Osteocyte (in vitro differentiated cells): ENCODE measurements around the gene ATG14. TPM values are rescaled to one million over a fixed set of nuclear protein-coding genes. Genes with fewer than 3 reads are reported as not detected.

Experiments
- DNase-seq: peaks from one replicate; pipeline ENCODE4 v3.0.0; 2021; ENCODE audit warnings: mixed read lengths; ENCODE audit not compliant: unreplicated experiment; ENCODE audit errors: extremely low spot score
- H3K27ac Mint-ChIP-seq: one replicate; pipeline ENCODE4 v1.8.0; 2021; ENCODE audit warnings: mild to moderate bottlenecking, mixed read lengths; ENCODE audit not compliant: unreplicated experiment
- H3K27me3 Mint-ChIP-seq: one replicate; pipeline ENCODE4 v1.8.0; 2021; ENCODE audit warnings: mixed read lengths; ENCODE audit not compliant: unreplicated experiment
- H3K36me3 Mint-ChIP-seq: one replicate; pipeline ENCODE4 v1.8.0; 2021; ENCODE audit warnings: mixed read lengths; ENCODE audit not compliant: unreplicated experiment
- H3K4me1 Mint-ChIP-seq: one replicate; pipeline ENCODE4 v1.8.0; 2021; ENCODE audit warnings: mixed read lengths; ENCODE audit not compliant: unreplicated experiment
- H3K4me3 Mint-ChIP-seq: one replicate; pipeline ENCODE4 v1.8.0; 2021; ENCODE audit warnings: mild to moderate bottlenecking, moderate library complexity, mixed read lengths; ENCODE audit not compliant: unreplicated experiment
- H3K9me3 Mint-ChIP-seq: one replicate; pipeline ENCODE4 v1.8.0; 2021; ENCODE audit warnings: mixed read lengths; ENCODE audit not compliant: unreplicated experiment
- CTCF ChIP-seq: fragments of 200-600 bp; sonication (generic); IDR thresholded peaks from 2 replicates; pipeline ENCODE4 v1.5.0; 2021; ENCODE audit warnings: antibody characterized with exemption, mild to moderate bottlenecking, moderate library complexity
- total RNA-seq: library from RNA; stranded (reverse); gene quantifications from 2 replicates; pipeline ENCODE4 v1.2.1, GENCODE V29; 2021

ATG14 gene
- total RNA-seq, 1 donor from 2014 or later = 13.8 TPM

GRCh38 chr14:55440385-55440784 lies 28.8 kb upstream of the ATG14 start, which contains the start of gene TBPL2:
TBPL2 (minus strand) TSS chr14:55440616; CDS start chr14:55440449, 167 bp downstream.
- Mint-ChIP-seq H3K4me1 (peaks cover 4% of the 10 kb centered on the region), H3K27me3 (peaks cover 24% of the 10 kb centered on the region), H3K36me3 (no peaks in the 10 kb centered on the region), H3K9me3 (peaks cover 5% of the 10 kb centered on the region), H3K27ac (no peak within 1 kb of the TSS), H3K4me3 (no peak within 1 kb of the TSS)
- no peak for TF ChIP-seq CTCF
- DNase-seq = peak; percentile 81

GRCh38 chr14:55438066-55438683 lies 26.5 kb upstream of the ATG14 start:
- peaks cover 4% of the 10 kb centered on the region for H3K4me1 Mint-ChIP-seq
- no peak overlapping the region for H3K4me3 Mint-ChIP-seq
- peaks cover 5% of the 10 kb centered on the region for H3K9me3 Mint-ChIP-seq
- no peak for DNase-seq
- H3K36me3 Mint-ChIP-seq = no peaks in the 10 kb centered on the region
- peaks cover 44% of the 10 kb centered on the region for H3K27me3 Mint-ChIP-seq
- no peak overlapping the region for H3K27ac Mint-ChIP-seq
- TF ChIP-seq CTCF = peak; percentile 69

- H3K4me3 Mint-ChIP-seq = no peak overlapping the region
- no peak for DNase-seq
- H3K9me3 Mint-ChIP-seq = no peaks in the 10 kb centered on the region
- no peaks in the 10 kb centered on the region for H3K36me3 Mint-ChIP-seq
- H3K27me3 Mint-ChIP-seq = peaks cover 48% of the 10 kb centered on the region
- no peak overlapping the region for H3K27ac Mint-ChIP-seq
- no peak for TF ChIP-seq CTCF
- peaks cover 4% of the 10 kb centered on the region for H3K4me1 Mint-ChIP-seq
Observed at GRCh38 chr14:55436931-55437330, 25.3 kb upstream of the ATG14 start.

GRCh38 chr14:55436519-55436918 lies 24.9 kb upstream of the ATG14 start:
- DNase-seq = no peak
- Mint-ChIP-seq H3K27me3 (peaks cover 51% of the 10 kb centered on the region), H3K9me3 (no peaks in the 10 kb centered on the region), H3K27ac (no peak overlapping the region), H3K36me3 (no peaks in the 10 kb centered on the region), H3K4me3 (no peak overlapping the region), H3K4me1 (peaks cover 4% of the 10 kb centered on the region)
- TF ChIP-seq CTCF = no peak

- DNase-seq = no peak
- Mint-ChIP-seq H3K36me3 (no peaks in the 10 kb centered on the region), H3K4me1 (peaks cover 4% of the 10 kb centered on the region), H3K27me3 (peaks cover 61% of the 10 kb centered on the region), H3K9me3 (no peaks in the 10 kb centered on the region), H3K4me3 (no peak overlapping the region), H3K27ac (no peak overlapping the region)
- no peak for TF ChIP-seq CTCF
Observed at GRCh38 chr14:55434805-55435174, 23.2 kb upstream of the ATG14 start.
